Bronchus fibroblast of lung (primary cell): Measurements from ENCODE around the gene QSOX2. TPM values are rescaled to one million over a fixed set of nuclear protein-coding genes. Genes with fewer than 3 reads are reported as not detected.

Experiments
- total RNA-seq: library from RNA; depleted of rRNA; stranded (reverse); fragments of >200 nt; gene quantifications from 2 replicates; pipeline ENCODE4 v1.2.3, GENCODE V29; 2015

The QSOX2 gene, protein sequence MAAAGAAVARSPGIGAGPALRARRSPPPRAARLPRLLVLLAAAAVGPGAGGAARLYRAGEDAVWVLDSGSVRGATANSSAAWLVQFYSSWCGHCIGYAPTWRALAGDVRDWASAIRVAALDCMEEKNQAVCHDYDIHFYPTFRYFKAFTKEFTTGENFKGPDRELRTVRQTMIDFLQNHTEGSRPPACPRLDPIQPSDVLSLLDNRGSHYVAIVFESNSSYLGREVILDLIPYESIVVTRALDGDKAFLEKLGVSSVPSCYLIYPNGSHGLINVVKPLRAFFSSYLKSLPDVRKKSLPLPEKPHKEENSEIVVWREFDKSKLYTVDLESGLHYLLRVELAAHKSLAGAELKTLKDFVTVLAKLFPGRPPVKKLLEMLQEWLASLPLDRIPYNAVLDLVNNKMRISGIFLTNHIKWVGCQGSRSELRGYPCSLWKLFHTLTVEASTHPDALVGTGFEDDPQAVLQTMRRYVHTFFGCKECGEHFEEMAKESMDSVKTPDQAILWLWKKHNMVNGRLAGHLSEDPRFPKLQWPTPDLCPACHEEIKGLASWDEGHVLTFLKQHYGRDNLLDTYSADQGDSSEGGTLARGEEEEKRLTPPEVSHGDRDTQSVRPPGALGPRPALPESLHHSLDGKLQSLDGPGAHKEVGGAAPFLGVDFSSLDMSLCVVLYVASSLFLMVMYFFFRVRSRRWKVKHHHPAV
- 17.1 and 20.3 TPM in 2 replicates for total RNA-seq

GRCh38 chr9:136245219-136246150 lies at the start of gene QSOX2:
Gene QSOX2, minus strand, starts transcription at chr9:136245812. Its CDS starts 9 bp downstream, at chr9:136245803.

GRCh38 chr9:136204838-136205706 lies 40.5 kb downstream of the QSOX2 start, which contains the start of gene LHX3:
Gene LHX3, minus strand, starts transcription at chr9:136205128. Its CDS starts 116 bp downstream, at chr9:136205012.

Other genes starting within 250 kb of the QSOX2 start
- gene NACC2, start 150.5 kb downstream of the QSOX2 start, total RNA-seq = 16.9 and 17.1 TPM in 2 replicates
- 31.4 and 33.3 TPM in 2 replicates for gene TMEM250, start 126.9 kb downstream of the QSOX2 start, total RNA-seq
- not detected in 2 replicates for gene LHX3, start 40.7 kb downstream of the QSOX2 start, total RNA-seq
- gene CCDC187, start 58.3 kb upstream of the QSOX2 start, total RNA-seq = not detected in 2 replicates
- gene GPSM1, start 81.7 kb upstream of the QSOX2 start, total RNA-seq = 99.4 and 110 TPM in 2 replicates
- 53.7 and 65.4 TPM in 2 replicates for gene DNLZ, start 117.9 kb upstream of the QSOX2 start, total RNA-seq
- 1.9 and 2.4 TPM in 2 replicates for gene CARD9, start 127.9 kb upstream of the QSOX2 start, total RNA-seq
- gene SNAPC4, start 154.4 kb upstream of the QSOX2 start, total RNA-seq = 6.7 and 8.1 TPM in 2 replicates
- gene ENTR1, start 164.8 kb upstream of the QSOX2 start, total RNA-seq = 43.0 and 45.2 TPM in 2 replicates
- gene PMPCA, start 164.8 kb upstream of the QSOX2 start, total RNA-seq = 52.8 and 62.6 TPM in 2 replicates
- 10.0 and 11.9 TPM in 2 replicates for gene INPP5E, start 194.0 kb upstream of the QSOX2 start, total RNA-seq
- 27.6 and 33.7 TPM in 2 replicates for gene SEC16A, start 237.2 kb upstream of the QSOX2 start, total RNA-seq